ENCODE results near the gene SLC3A2. TPM values are rescaled to one million over a fixed set of nuclear protein-coding genes. Genes with fewer than 3 reads are reported as not detected.

SLC3A2 gene
- total RNA-seq, 1 donor from 2014 or later: 38.6 TPM

DNA sequence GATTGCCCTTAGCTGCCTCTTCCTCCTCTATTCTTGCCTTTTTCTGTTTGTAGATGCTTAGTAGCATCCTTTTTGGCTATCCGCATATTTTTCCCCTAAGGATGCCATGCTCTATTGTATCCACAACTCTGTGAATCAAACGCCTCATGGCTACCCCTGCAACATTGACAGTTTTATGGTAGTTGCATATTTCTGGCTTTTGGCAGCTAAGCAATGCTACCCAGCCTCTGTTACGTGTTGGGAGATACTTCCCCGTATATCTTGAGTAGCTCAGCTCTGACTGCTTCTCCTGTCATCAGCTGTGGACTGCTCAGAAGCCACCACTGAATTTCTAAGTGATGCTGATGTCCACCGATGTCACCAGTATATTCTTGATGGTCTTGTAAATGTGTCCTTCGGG, 15.1 kb upstream of the SLC3A2 start:
- intact Hi-C loops (cut with DNase I): no loop called here

DNA sequence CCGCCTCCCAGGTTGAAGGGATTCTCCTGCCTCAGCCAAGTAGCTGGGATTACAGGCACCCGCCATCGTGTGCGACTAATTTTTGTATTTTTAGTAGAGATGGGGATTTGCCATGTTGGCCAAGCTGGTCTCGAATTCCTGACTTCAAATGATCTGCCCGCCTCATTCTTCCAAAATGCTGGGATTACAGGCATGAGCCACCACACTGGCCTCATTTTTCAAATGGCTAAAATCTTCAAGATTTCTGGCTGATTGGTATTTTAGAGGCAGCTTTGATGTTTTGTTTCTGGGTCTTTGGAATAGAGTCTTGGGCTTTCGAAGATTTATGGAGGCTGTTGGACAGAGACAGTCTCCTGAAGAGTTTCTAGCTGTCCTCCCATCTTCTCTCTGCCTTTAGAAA, 5.8 kb upstream of the SLC3A2 start:
- intact Hi-C loops (cut with DNase I): no loop called here

More for the DNA sequence above, 15.1 kb upstream of the SLC3A2 start:
- no peak for DNase-seq (ENCODE audit: low spot score)

DNA sequence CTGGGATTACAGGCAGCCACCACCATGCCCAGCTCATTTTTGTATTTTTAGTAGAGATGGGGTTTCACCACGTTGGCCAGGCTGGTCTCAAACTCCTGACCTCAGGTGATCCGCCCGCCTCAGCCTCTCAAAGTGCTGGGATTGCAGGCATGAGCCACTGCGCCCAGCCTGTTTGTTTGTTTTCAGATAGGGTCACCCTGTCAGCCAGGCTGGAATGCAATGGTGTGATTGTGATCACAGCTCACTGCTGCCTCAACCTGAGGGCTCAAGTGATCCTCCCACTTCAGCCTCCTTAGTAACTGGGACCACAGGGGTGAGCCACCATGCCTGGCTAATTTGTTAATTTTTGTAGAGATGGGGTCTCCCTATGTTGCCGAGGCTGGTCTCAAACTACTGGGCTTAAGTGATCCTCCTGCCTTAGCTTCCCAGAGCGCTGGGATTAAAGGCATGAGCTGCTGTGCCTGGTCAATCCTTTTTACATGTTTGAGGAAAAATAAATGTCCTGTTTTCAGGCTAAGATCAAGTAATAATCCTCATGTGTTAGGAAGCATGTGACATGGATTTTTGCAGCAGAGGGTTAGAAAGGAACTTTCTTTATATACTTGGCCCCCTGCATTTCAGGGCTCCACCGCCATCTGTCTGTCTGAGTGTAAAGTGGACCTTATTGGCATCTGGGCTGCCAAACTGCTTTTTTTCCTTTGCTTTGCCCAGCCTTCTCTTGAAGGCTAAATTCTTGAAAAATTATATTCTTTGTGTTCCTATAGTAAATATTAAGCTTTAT, 4.8 kb upstream of the SLC3A2 start:
- intact Hi-C loops (cut with DNase I): no loop called here
- DNase-seq (ENCODE audit: low spot score): no peak

More for the DNA sequence above, 5.8 kb upstream of the SLC3A2 start:
- DNase-seq (ENCODE audit: low spot score): no peak

DNA sequence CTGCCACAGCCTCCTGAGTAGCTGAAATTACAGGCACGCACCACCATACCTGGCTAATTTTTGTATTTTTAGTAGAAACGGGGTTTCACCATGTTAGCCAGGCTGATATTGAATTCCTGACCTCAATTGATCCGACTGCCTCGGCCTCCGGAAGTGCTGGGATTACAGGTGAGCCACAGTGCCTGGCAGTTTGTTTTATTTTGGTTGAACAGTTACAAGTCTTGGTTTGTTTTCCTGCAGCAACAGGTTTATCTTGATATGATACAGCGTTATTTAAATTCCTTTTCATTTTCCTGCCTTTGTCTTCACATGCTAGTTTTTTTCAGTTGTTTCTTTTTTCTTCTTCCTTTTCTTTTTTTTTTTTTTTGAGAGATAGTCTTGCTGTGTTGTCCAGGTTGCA, 4.0 kb upstream of the SLC3A2 start:
- no peak for DNase-seq (ENCODE audit: low spot score)
- intact Hi-C loops (cut with DNase I): no loop called here

DNA sequence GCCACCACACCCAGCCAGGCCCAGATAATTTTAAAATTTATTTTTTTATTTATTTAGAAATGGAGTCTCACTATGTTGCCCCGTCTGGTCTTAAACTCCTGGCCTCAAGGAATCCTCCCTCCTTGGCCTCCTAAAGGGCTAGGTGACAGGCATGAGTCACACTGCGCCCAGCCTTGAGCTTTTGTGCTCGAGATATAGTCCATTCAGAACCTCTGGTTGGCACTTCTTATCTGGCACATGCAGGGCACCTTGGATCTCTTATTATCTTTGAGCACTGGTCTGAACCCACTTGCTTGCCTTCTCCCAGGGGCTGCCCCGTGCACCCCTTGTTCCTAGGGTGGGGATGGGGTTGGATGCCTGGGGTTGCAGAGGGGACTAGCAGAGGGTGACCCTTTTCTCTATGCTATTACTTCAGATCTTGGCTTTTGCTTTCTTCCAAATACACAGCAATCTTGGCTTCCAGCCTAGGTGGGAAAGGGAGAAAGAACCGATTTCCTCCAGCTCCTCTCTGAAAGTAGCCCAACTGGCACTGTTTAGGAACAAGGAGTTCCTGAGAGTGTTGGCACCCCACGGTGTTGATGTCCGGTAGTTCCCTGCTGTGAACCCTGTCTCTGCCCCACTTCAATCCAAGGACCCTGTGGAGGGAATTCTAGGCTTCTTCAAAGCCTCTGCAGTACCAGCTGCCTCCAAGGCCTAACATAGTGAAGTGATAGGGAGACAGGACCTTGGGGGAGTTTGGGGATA, 1.3 kb upstream of the SLC3A2 start:
- DNase-seq (ENCODE audit: low spot score): no peak
- intact Hi-C loops (cut with DNase I): no loop called here

DNA sequence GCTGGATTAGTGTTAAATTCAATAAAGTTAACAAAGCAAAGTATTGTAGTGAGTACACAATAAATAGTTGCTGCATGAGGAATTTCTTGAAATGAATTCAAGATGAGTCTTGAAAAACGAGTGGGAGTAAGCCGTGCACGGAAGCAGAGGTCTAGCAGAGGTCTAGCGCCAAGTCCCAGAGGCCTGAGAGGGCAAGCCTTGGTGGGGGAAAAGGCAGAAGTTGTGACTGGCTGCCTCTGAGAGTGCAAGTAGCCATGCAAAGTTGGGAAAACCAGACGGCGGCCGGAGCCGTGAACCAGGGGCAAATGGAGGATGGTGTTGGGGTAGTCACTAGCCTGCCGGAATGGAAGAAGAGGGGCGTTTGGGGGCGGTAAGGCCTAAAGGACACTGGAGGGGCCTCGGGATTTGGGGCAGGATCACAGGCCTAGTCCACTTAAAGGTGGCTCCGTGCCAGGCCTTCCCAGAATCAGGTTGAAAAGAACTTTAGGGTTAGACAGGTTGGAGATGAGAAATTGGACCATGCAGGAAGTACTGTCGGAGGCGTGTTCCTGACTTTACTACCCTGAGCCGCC, 379 bp upstream of the SLC3A2 start:
- intact Hi-C loops (cut with DNase I): loop anchor here (2.0 kb wide), 2 partner anchors 24 to 40 kb away; no protein-coding TSS in a partner anchor
- no peak for DNase-seq (ENCODE audit: low spot score)

DNA sequence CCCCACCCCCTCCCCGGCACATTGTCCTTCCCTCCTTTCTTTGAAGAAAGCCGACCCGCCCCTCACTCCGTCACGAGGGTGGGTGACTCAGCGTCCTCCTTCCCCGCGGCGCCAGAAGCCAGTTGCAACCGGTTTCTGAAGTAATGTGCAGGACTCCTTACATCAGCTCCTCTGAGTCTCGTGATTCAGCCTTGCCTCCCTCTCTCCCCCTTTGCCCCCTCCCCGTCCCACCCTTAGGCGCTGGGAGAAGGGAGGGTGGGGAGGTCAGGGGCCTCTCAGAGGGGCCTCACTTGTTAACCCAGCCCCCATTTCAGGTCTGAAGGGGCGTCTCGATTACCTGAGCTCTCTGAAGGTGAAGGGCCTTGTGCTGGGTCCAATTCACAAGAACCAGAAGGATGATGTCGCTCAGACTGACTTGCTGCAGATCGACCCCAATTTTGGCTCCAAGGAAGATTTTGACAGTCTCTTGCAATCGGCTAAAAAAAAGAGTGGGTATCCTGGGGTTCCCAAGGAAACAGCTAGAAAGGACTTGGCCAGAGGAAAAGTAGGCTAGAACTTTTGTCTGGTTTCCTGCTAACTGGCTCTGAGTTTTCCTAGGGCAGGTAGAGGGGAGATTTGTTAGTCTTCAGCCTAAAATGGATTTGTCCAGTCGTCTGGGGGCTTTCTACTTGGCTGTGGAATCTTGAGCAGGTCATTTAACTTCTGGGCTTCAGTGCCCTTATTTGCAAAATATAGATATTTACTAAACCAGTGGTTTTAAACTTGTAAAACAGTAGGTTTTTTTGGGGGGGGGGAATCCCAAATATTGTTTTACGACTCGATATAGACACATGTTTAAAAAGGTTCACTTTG, 1.1 kb downstream of the SLC3A2 start:
- intact Hi-C loops (cut with DNase I): loop anchor here (1.0 to 2.0 kb wide), 3 partner anchors 25 to 96 kb away; no protein-coding TSS in a partner anchor

DNA sequence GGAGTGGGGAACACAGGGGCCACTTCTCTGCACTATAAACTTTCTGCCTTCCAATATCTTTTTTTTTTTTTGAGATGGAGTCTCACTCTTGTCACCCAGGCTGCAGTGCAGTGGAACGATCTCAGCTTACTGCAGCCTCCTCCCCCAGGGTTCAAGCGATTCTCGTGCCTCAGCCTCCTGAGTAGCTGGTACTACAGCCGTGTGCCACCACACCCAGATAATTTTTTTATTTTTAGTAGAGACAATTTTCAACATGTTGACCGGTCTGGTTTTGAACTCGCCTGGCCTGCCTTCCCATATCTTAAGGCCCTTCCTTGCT, 1.7 kb downstream of the SLC3A2 start:
- DNase-seq (ENCODE audit: low spot score): no peak
- intact Hi-C loops (cut with DNase I): no loop called here

More for the DNA sequence above, 1.1 kb downstream of the SLC3A2 start:
- DNase-seq (ENCODE audit: low spot score): peak; percentile 98

DNA sequence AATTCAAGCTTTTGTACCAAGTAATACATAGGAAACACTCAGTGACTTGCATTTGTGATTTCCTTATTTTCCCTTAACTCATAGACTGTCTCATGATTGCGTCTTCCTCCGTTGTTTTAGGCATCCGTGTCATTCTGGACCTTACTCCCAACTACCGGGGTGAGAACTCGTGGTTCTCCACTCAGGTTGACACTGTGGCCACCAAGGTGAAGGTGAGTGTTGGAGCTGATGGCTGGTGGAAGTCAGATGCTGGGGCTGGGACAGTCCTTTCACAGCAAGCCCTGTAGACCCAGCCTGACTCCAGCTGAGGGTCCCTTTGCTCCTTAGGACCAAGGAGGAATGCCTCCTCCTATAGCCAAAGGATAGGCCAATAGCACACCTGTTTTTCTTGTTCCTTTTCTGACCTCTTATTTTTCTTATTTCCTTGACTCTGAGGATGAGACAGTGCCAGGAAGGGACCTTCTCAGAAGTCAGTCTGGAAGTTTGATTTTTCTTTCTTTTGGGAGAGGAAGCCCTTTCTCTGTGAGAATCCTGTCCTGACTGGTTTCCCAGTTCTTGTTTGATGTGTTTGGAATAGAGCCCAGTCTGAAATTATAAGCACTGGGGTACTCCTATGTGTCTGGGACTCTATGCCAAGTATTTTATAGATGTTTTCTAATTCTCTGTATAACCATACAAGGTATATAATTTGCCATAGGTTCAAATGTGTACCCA, 2.2 kb downstream of the SLC3A2 start:
- DNase-seq (ENCODE audit: low spot score): no peak
- intact Hi-C loops (cut with DNase I): no loop called here

DNA sequence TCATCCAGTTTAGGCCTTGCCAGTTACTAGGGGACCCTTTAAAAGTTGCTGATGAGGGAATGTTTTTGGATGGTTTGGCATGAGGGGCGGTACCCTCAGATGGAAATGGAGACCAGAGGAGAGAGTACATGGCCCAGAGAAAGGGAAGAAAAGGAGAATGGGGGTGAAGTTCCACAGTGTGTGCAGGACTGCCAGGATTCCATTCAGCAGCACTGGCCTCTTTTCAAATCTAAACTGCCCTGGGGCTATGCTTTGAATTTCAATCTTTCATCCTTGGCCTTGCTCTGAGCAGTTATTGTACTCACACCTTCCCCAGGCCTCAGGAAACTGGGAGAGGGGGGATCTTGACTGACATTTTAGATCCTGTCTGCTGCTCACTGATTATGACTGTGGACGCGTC, 3.0 kb downstream of the SLC3A2 start:
- DNase-seq (ENCODE audit: low spot score): no peak
- intact Hi-C loops (cut with DNase I): no loop called here

DNA sequence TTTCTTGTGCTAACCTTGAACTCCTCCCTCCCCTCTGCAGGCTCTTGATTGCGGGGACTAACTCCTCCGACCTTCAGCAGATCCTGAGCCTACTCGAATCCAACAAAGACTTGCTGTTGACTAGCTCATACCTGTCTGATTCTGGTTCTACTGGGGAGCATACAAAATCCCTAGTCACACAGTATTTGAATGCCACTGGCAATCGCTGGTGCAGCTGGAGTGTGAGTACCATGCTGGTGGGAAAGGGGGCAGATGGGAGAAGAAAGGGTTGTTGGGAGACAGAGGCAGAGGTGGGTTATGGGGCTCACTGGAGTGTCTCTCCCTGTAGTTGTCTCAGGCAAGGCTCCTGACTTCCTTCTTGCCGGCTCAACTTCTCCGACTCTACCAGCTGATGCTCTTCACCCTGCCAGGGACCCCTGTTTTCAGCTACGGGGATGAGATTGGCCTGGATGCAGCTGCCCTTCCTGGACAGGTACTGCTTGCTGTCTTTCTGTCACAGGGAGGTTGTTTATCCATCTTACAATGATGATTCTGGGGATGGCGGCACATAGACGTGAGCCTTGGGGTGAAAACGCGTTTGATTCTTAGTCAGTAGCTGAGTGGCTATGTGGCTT, 4.5 kb downstream of the SLC3A2 start:
- intact Hi-C loops (cut with DNase I): no loop called here

DNA sequence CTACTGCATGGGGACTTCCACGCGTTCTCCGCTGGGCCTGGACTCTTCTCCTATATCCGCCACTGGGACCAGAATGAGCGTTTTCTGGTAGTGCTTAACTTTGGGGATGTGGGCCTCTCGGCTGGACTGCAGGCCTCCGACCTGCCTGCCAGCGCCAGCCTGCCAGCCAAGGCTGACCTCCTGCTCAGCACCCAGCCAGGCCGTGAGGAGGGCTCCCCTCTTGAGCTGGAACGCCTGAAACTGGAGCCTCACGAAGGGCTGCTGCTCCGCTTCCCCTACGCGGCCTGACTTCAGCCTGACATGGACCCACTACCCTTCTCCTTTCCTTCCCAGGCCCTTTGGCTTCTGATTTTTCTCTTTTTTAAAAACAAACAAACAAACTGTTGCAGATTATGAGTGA, 7.7 kb downstream of the SLC3A2 start:
- intact Hi-C loops (cut with DNase I): no loop called here

More for the DNA sequence above, 4.5 kb downstream of the SLC3A2 start:
- no peak for DNase-seq (ENCODE audit: low spot score)

DNA sequence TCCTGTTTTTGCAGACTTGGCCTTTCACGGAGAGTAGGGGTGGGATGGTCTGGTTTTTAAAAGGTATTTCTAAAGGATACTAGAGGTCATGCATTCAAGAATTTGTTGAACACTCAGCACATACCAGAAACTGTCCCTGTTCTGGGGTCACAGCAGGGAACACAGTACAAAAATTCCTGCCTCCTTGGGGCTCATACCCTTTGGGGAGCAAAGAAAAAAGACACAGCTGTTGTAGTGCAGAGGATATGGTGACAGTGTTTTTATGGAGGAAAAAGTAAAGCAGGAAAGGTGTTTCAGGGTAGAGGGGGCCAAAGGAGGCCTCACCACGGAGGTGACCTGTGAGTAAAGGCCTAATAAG, 8.4 kb downstream of the SLC3A2 start:
- no peak for DNase-seq (ENCODE audit: low spot score)
- intact Hi-C loops (cut with DNase I): no loop called here

More for the DNA sequence above, 7.7 kb downstream of the SLC3A2 start:
- no peak for DNase-seq (ENCODE audit: low spot score)

DNA sequence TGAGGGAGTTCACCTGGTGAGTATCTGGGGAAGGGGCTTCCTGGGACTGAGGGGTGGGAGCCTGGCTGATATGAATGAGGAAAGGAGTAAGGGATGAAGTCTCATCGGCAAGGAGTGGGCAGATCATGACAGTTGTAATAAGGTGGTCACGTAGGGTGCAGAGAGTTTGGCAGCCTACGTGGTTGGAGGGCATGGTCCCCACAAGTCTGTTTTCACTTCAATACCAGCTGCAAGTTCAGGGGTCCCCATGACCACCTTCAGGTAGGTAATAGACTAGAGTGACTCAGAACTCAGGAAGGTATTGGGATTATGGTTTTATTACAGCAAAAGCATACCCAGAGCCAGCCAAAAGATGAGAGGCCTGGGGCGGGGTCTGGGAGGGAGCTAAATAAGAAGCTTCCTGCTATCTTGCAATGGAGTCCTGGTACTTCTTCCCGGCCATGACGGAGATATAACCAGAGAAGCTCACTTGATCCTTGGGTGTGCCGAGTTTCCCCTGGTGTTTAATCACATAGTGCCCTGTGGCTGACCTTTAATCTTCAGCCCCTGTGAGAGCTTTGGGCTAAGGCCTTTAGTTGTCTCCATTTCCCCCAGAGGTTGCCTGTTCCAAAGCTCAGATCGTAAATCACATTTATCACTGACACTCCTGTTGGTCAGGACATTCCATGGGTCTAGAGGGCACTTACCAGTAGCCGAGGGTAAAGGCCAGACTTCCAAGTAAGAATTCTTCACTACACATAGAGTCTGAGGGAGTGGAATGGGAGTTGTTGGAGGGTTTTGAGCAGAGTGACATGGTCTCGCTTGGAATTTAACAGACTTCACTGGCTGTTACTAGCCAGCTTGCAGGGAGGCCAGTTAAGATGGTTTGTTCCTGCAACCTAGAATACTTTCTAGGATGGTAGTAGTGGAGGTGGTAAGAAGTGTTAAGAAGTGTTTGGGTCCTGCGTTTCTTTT, 9.1 kb downstream of the SLC3A2 start:
- intact Hi-C loops (cut with DNase I): no loop called here

DNA sequence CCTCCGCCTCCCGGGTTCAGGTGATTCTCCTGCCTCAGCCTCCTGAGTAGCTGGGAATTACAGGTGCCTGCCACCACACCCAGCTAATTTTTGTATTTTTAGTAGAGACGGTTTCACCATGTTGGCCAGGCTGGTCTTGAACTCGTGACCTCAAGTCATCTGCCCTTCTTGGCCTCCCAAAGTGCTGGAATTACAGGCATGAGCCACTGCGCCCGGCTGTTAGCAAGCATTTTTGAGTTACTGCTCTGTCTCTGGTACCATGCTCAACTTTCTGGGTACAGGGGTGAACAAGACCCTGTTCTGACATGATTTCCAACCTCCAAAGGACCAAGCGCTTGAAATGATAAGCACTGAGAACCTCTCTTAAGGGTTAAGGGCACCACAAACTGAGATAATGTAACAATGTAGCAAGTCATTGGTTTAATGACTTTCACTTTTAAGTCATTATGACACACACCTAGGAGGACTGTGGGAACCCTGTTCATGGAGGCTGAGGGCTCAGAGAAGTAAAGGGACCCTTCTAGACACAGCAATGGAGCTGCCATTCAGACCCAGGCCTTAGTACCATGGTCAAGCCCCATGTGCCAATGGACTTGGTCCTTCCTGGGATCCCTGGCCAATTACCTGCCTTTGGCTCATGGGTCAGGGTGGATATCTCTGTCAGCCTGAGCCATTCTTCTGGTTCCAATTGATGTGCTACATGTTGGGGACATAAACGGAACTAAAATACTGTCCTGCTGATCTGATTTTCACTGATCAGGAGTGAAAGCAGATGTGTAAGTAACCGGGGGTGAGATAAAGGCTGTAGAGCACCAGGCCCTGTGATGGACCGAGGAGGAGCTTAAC, 11.6 kb downstream of the SLC3A2 start:
- DNase-seq (ENCODE audit: low spot score): no peak

More for the DNA sequence above, 9.1 kb downstream of the SLC3A2 start:
- no peak for DNase-seq (ENCODE audit: low spot score)

DNA sequence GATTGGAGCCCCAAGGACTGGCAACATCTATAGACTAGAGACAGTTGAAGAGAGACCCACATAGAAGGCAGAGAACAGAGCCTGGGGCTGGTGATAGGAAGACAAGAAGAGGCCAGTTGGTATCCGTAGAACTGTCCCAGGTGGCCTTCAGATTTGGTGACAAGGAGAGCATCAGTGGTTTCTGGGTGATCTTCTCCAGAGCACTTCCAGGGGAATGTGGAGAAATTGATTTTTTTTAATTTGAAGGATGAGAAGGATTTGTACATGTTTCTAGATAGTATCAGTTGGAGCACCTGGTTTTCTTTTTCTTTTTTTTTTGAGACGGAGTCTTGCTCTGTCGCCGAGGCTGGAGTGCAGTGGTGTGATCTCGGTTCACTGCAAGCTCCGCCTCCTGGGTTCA, 14.8 kb downstream of the SLC3A2 start:
- DNase-seq (ENCODE audit: low spot score): no peak

More for the DNA sequence above, 11.6 kb downstream of the SLC3A2 start:
- intact Hi-C loops (cut with DNase I): no loop called here

DNA sequence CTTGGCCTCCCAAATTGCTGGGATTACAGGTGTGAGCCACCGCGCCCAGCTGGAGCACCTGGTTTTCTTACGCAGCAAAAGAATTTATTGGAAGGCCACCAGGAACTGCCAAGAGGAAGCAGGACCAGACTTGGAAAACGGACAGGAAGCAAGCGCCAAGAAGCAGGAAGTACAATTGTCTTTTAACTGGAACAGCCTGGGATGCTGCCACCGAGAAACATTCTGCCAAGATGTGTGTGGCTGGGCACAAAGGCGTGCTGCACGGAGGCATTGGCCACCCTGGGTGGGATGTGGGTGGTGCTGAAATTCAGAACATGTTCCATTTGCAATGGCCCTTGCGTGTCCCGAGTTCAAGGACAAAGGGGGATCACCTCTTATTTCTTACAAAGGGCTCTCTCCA, 15.4 kb downstream of the SLC3A2 start:
- no peak for DNase-seq (ENCODE audit: low spot score)
- intact Hi-C loops (cut with DNase I): no loop called here

More for the DNA sequence above, 14.8 kb downstream of the SLC3A2 start:
- intact Hi-C loops (cut with DNase I): no loop called here
